GM19328 (cell line): ENCODE results near the gene FBXL13.
"Not testable (repeated sequence)": the region's sequence is repeated elsewhere in the genome, so short reads cannot be mapped to it uniquely, and the experiment has no call there.

ENCODE experiments used
- ATAC-seq: cut with Tn5 transposase; IDR thresholded peaks from one replicate; pipeline ENCODE4 v1.9.1; 2021; ENCODE audit warnings: mild to moderate bottlenecking, moderate library complexity; ENCODE audit not compliant: unreplicated experiment

FBXL13 gene

GRCh38 chr7:102902052-102902451, 172.5 kb downstream of the FBXL13 start:
- ATAC-seq = not testable (repeated sequence)

GRCh38 chr7:102898532-102898859, 176.1 kb downstream of the FBXL13 start:
- no peak for ATAC-seq

- no peak for ATAC-seq
Measured at GRCh38 chr7:102897856-102898531, 176.6 kb downstream of the FBXL13 start.

DNA sequence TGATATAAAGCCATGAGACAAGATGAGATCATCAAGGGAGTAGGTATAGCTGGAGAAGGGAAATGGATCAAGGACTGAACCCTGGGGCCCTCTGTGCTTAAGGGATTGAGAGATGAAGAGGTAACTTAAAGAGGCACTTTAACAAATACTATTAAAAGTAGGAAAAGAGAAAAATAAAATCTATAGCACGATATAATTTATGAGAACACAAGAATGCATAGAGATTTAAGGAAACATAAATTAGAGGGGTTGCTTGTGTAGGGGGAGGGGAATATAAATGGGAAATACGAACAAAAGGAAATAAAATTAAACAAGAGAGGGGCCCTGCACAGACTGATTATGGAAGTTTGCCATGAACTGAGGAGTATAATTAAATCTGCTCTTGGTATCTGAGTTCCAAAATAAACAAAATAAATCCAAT, 177.4 kb downstream of the FBXL13 start:
- ATAC-seq = no peak

DNA sequence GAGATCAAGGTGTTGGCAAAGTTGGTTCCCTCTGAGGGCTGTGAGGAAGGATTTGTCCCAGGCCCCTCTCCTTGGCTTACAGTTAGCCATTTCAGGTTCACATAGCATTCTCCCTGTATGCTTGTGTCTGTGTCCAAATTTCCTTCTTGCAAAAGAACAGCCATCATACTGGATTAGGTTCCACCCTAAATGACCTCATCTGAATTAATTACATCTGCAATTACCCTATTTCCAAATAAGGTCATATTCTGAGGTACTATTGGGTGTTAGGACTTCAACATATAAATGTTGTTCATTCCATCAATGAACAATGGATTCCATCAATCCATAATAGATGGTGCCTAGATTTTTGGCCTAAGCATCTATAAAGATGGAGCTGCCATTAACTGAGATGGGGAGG, 178.0 kb downstream of the FBXL13 start:
- ATAC-seq = no peak

GRCh38 chr7:102895602-102896001, 179.0 kb downstream of the FBXL13 start:
- no peak for ATAC-seq

- ATAC-seq = no peak
Measured at GRCh38 chr7:102892631-102893278, 181.8 kb downstream of the FBXL13 start.

GRCh38 chr7:102891693-102892261, 182.8 kb downstream of the FBXL13 start:
- no peak for ATAC-seq

DNA sequence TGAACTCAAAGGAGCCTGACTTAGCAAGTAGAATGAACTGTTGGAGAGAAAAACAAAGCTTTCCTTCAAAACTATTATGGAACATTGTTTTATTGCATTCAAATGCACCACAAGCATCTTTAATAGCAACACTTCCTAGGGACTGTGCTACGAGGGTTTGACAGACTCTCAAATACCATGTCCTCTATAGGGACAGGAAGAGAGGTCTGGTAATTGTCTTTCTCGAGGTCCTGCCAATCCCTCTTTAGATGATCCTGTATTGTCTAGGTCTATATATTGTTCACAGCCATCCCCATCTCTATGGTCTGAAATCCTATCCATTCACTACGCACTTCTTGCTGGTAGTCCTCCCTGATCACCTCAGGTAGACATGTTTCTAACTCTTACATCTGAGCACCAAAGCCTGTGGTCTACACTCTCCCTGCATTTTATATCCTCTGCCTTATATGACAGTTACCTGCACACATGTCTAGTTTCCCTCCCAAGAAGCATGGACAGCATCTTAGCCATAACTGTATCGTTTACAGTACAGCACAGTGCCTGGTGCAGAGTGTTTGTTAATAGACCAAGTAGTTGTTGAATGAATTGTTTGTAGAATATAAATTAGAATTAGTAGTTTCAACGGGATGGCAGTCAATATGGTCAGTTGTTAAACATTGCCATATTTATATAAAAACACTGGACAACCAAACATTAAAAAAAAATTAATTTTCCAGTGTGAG, 183.5 kb downstream of the FBXL13 start:
- ATAC-seq = no peak

DNA sequence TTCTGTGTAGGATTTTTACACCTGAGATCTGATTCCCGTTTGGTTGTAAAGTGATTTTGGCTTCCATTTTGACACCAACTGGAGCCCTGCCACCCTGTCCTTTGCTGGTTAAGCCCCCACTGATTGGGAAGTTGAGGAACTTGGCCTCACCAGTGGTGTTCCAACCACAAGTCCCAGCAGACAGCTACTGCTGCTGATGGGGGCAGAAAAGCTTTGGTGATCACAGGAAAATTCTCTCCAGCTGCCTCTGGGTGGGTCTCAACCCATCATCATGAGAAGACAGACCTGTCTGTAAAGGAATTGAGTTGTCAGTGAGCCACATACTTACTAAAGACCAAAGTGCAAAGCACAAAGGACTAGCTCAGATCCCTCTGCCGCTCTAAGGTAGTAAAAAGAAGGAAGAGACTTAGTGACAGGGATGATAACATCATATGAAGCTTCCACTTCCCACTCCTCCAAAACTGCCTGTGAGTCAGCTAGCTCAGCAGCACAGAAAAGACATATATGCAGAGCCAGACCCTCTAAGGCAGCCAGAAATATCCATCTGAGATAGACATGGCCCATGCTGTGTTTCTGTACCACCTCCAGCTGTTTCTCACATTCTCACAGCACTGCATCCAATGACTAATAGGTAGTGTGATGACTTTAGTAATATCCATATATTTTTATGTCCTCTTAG, 184.2 kb downstream of the FBXL13 start:
- ATAC-seq = no peak

DNA sequence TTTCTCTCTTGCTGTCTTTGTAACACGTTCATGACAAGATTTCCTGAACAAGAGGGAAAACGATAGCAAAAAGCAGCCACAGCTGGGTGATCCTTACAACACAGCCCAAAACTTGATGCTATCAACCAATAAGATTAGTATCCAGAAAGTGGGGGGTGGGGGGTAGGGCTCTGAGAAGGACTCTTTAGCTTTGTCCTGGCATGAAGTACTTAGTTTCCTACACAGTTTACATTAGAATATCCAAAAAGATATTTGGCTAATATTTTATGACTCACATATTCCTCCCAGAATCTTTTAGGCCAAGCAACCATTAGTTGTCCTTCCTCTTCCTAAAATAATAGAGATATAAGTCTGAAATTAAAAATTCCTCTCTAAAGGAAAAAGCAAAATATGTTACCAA, 184.7 kb downstream of the FBXL13 start:
- no peak for ATAC-seq

- no peak for ATAC-seq
Measured at GRCh38 chr7:102888561-102889233, 185.9 kb downstream of the FBXL13 start.

- no peak for ATAC-seq
Measured at GRCh38 chr7:102883098-102883860, 191.3 kb downstream of the FBXL13 start.

- no peak for ATAC-seq
Measured at GRCh38 chr7:102875700-102876295, 198.8 kb downstream of the FBXL13 start.

DNA sequence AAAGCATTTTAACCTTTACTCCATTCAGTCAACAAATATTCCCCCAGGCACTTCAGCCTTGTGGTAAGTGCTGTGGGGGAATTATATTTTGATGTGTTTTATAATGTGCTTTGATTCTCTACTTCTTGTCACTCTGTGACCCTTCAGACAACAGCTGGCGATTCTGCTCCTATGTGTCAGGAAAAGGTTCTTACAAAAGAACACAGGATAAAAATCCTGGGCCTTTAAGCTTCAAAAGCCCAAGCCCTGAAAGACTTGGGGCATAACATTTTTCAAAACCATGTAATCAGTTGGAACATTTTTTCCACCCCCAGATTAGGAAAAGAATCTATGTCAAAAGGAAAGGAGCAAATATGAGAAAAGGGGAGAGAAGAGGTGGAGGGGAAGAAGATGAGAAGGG, 199.6 kb downstream of the FBXL13 start:
- no peak for ATAC-seq

DNA sequence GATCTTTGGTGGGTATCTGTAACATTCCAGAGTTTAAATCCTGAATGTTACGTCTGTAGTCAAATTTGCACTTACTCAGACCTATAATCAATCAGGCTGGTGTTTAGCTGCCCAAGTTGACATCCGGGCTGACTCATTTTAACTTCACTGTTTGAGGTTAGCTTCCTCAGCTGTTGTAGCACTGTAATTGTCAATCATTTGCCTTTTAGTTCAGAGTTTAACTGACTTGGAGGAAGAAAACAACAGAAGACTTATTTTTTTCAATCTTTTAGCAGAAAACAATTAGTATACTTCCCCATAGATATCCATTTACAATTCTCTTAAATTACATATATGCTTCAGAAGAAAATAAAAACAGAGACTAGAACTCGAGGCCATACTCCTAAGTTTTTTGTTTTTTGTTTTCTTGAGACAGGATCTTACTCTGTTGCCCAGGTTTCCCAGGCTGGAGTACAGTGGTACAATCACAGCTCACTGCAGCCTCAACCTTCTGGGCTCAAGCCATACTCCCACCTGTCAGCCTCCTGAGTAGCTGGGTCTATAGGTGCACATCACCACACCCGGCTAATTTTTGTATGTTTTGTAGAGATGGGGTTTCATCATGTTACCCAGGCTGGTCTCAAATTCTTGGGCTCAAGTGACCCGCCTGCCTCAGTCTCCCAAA, 200.3 kb downstream of the FBXL13 start:
- peak; percentile 97 for ATAC-seq

GRCh38 chr7:102873470-102874165, 201.0 kb downstream of the FBXL13 start:
- no peak for ATAC-seq

DNA sequence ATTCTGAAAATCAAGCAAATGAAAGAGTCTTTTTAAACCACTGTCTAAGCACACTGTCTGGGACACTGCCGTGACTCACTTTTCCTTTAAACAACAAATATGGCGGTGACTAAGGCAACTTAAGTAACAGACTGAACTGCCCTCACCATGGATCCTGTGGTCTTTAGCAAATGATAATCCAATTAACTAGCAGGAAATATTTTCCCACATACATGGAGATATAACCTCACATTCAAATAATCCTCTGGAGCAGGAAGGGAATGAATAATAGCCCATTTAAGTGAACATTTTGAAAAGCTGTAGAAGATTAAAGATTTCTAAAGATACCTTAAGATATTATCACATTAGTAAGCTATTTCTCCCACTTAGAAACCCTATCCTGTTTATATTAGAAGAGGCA, 202.1 kb downstream of the FBXL13 start:
- ATAC-seq = no peak
